ENCODE measurements around the gene CYP4B1. TPM values are rescaled to one million over a fixed set of nuclear protein-coding genes. Genes with fewer than 3 reads are reported as not detected.

The CYP4B1 gene
- total RNA-seq, 4 donors from 2014 or later = 35.7 to 215 (median 75.1) TPM

GRCh38 chr1:46757247-46757955, 41.4 kb upstream of the CYP4B1 start:
- WGBS, 2 donors = 34 to 39% methylated on average over 6 of the region's 6 CpGs
- TF ChIP-seq POLR2A (IDR thresholded peaks at IDR 0.05) (no peak), CTCF (IDR thresholded peaks at IDR 0.05) (no peak)
- intact Hi-C loops (cut with DNase I; ENCODE audit: low total_unique reads) = loop anchor here (10.0 kb wide), 1 partner anchor 417 kb away; no protein-coding TSS in a partner anchor
- H3K4me3 ChIP-seq (ENCODE audit: low read depth, poor library complexity, severe bottlenecking) = no peak overlapping the region
- DNase-seq (ENCODE audit: low spot score in 2 of 2) = no peak

- intact Hi-C loops (cut with DNase I; ENCODE audit: low total_unique reads) = loop anchor here (10.0 kb wide), 1 partner anchor 417 kb away; no protein-coding TSS in a partner anchor
- DNase-seq (ENCODE audit: low spot score in 2 of 2) = no peak
- H3K4me3 ChIP-seq (ENCODE audit: low read depth, poor library complexity, severe bottlenecking) = no peak overlapping the region
- no peak for TF ChIP-seq POLR2A (IDR thresholded peaks at IDR 0.05)
- TF ChIP-seq CTCF (IDR thresholded peaks at IDR 0.05) = no peak
Measured at GRCh38 chr1:46757956-46758528, 40.8 kb upstream of the CYP4B1 start.

- H3K4me3 ChIP-seq (ENCODE audit: low read depth, poor library complexity, severe bottlenecking) = no peak overlapping the region
- TF ChIP-seq POLR2A (IDR thresholded peaks at IDR 0.05) (no peak), CTCF (IDR thresholded peaks at IDR 0.05) (no peak)
- intact Hi-C loops (cut with DNase I; ENCODE audit: low total_unique reads) = no loop called here
- WGBS, 2 donors = 64 to 74% methylated on average over 2 of the region's 2 CpGs
- DNase-seq (ENCODE audit: low spot score in 2 of 2) = no peak
Measured at GRCh38 chr1:46760558-46761166, 38.2 kb upstream of the CYP4B1 start.

- TF ChIP-seq POLR2A (IDR thresholded peaks at IDR 0.05) = no peak
- TF ChIP-seq CTCF (IDR thresholded peaks at IDR 0.05) = no peak
- intact Hi-C loops (cut with DNase I; ENCODE audit: low total_unique reads) = no loop called here
- DNase-seq (ENCODE audit: low spot score in 2 of 2) = no peak
- H3K4me3 ChIP-seq (ENCODE audit: low read depth, poor library complexity, severe bottlenecking) = no peak overlapping the region
Measured at GRCh38 chr1:46761740-46762139, 37.1 kb upstream of the CYP4B1 start.

- no peak overlapping the region for H3K4me3 ChIP-seq (ENCODE audit: low read depth, poor library complexity, severe bottlenecking)
- intact Hi-C loops (cut with DNase I; ENCODE audit: low total_unique reads) = no loop called here
- DNase-seq (ENCODE audit: low spot score in 2 of 2) = no peak
- WGBS, 2 donors = 88 to 91% methylated on average over 2 of the region's 2 CpGs
- TF ChIP-seq POLR2A (IDR thresholded peaks at IDR 0.05) = no peak
- no peak for TF ChIP-seq CTCF (IDR thresholded peaks at IDR 0.05)
Measured at GRCh38 chr1:46764402-46764801, 34.4 kb upstream of the CYP4B1 start.
